ENCODE results near the gene ANKRD66. TPM values are rescaled to one million over a fixed set of nuclear protein-coding genes. Genes with fewer than 3 reads are reported as not detected.
"Not testable (repeated sequence)": the region's sequence is repeated elsewhere in the genome, so short reads cannot be mapped to it uniquely, and the experiment has no call there.

The ANKRD66 gene
- total RNA-seq, 4 donors from 2014 or later: 2.3 TPM; not detected in 3

DNA sequence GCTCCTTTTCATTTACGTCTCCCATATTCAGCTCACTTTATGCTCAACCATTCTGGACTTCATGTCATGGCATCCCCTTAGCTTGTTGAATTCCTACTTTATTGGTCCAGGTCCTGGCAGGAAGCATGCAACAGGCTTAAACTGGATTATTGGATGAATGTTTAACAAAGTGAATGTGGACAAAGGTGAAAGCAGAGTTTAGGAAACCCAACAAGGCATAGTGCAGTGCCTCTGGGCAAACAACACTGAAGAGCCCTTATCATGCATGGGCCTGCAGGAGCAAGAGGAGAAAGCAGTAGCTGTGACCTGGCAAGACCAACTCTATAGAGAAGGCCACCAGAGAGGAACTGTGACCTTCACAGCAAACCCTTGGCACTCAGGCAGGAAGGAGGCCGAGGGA is 5.3 kb upstream of the ANKRD66 start:
- no peak for DNase-seq
- H3K27ac ChIP-seq: no peak overlapping the region
- intact Hi-C loops (cut with DNase I; ENCODE audit: low total_unique reads): no loop called here
- no peaks in the 10 kb centered on the region for H3K27me3 ChIP-seq
- no peaks in the 10 kb centered on the region for H3K36me3 ChIP-seq
- H3K9me3 ChIP-seq: no peaks in the 10 kb centered on the region
- H3K4me3 ChIP-seq: no peak overlapping the region
- TF ChIP-seq, protein P1, sequence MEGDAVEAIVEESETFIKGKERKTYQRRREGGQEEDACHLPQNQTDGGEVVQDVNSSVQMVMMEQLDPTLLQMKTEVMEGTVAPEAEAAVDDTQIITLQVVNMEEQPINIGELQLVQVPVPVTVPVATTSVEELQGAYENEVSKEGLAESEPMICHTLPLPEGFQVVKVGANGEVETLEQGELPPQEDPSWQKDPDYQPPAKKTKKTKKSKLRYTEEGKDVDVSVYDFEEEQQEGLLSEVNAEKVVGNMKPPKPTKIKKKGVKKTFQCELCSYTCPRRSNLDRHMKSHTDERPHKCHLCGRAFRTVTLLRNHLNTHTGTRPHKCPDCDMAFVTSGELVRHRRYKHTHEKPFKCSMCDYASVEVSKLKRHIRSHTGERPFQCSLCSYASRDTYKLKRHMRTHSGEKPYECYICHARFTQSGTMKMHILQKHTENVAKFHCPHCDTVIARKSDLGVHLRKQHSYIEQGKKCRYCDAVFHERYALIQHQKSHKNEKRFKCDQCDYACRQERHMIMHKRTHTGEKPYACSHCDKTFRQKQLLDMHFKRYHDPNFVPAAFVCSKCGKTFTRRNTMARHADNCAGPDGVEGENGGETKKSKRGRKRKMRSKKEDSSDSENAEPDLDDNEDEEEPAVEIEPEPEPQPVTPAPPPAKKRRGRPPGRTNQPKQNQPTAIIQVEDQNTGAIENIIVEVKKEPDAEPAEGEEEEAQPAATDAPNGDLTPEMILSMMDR (IDR thresholded peaks at IDR 0.05): no peak
- H3K4me1 ChIP-seq: no peaks in the 10 kb centered on the region

DNA sequence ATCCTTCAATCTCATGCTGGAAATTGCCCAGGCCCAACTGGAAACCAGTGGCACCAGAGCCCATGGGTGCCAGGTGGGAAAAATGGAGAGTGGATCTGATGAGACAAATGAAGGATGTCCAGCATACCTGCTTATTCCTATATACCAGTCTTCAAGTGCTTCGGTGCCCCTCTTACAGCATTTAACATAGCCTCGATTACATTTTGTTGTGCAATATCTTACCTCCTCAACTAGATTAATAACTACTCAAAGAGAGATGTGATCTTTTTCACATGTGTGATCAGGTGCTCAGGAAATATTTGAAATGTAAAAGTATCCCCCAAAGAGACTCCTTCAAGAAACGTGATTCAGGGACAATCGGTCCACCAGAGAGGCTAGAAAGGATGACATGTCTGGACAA is 4.8 kb upstream of the ANKRD66 start:
- no peaks in the 10 kb centered on the region for H3K4me1 ChIP-seq
- no peak overlapping the region for H3K27ac ChIP-seq
- no peaks in the 10 kb centered on the region for H3K27me3 ChIP-seq
- no peaks in the 10 kb centered on the region for H3K9me3 ChIP-seq
- intact Hi-C loops (cut with DNase I; ENCODE audit: low total_unique reads): no loop called here
- TF ChIP-seq, protein P1 (IDR thresholded peaks at IDR 0.05): no peak
- no peak overlapping the region for H3K4me3 ChIP-seq
- DNase-seq: no peak
- H3K36me3 ChIP-seq: no peaks in the 10 kb centered on the region

DNA sequence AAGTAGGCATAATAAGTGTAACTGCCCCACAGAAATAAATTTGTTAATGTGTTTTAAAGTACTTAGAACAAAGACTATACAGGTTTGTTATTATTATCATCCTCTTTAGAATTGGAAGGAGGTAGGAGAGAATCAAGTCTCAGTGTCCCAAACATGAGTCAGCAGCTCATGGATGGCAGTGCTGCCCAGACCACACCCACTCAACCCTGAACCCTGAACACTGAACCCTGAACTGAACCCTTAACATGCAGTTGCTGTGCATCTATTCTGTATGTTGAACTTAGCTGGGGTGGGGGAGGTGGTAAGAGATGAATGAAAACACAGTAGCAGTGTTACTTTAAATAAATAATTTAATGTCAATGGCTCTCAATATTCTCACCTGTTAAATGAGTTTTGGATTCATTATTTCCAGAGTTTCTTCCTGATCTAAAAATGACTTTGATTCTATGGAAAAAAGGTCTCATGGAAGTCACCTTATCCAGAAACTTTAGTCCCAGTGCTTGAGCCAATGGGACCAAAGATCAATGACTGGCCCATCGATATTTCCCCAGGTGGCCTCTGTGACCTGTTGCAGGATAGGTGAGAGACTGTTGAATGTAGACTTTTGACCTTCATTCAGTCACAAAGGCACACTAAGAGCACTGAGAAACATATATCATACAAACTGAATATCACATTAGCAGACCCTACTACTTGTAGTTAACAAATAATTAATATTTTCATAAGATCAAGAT is 3.1 kb upstream of the ANKRD66 start:
- Histone ChIP-seq H3K27me3 (no peaks in the 10 kb centered on the region), H3K27ac (no peak overlapping the region), H3K9me3 (no peaks in the 10 kb centered on the region), H3K4me3 (no peak overlapping the region), H3K36me3 (no peaks in the 10 kb centered on the region), H3K4me1 (no peaks in the 10 kb centered on the region)
- no peak for DNase-seq
- intact Hi-C loops (cut with DNase I; ENCODE audit: low total_unique reads): no loop called here
- no peak for TF ChIP-seq POLR2A (IDR thresholded peaks at IDR 0.05)
- TF ChIP-seq, protein P1 (IDR thresholded peaks at IDR 0.05): no peak

DNA sequence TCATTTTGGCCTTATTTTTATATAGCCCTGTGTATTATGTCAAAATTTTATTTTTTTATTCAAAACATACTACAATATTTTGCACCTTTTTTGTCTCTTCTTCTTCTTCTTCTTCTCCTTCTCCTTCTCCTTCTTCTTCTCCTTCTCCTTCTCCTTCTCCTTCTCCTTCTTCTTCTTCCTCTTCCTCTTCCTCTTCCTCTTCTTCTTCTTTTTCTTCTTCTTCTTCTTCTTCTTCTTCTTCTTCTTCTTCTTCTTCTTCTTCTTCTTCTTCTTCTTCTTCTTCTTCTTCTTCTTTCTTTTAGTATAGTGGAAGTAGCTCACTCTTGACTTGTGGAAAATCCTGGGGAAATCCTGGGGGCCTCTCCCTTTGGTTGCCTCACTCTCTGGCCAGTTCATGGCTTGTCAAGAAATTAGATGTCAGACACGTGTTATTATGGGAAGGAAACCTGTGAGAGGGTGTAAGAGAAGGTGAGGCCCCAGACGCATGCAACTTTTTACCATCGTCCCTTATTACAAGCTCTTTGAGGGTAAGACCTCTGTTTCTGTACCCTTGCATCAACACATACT is 2.5 kb upstream of the ANKRD66 start:
- not testable (repeated sequence) for DNase-seq

DNA sequence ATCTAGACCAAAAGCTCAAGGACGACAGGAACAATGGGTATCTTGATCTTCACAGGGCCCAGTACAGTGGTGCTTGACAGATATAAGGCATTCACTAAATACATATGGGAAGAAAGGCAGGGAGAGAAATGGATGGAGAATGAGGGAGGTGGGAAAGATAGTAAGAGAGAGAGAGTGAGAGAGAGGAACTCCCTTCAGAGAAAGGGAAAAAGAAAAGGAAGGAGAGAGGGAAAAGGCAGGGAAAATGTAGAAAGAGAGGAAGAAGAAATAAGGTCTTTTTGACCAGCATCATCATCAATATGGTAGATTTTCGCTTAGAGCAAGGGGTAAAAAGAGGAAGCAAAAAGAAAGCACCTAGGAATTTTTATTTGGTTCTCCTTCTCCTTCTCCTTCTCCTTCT is 760 bp upstream of the ANKRD66 start:
- H3K4me3 ChIP-seq: no peak overlapping the region
- intact Hi-C loops (cut with DNase I; ENCODE audit: low total_unique reads): no loop called here
- H3K4me1 ChIP-seq: no peaks in the 10 kb centered on the region
- DNase-seq: no peak
- no peaks in the 10 kb centered on the region for H3K27me3 ChIP-seq
- TF ChIP-seq, protein P1 (IDR thresholded peaks at IDR 0.05): no peak
- TF ChIP-seq POLR2A (IDR thresholded peaks at IDR 0.05): no peak
- H3K27ac ChIP-seq: no peak overlapping the region
- H3K36me3 ChIP-seq: no peaks in the 10 kb centered on the region
- no peaks in the 10 kb centered on the region for H3K9me3 ChIP-seq

More for the DNA sequence above, 2.5 kb upstream of the ANKRD66 start:
- H3K27me3 ChIP-seq; H3K27ac ChIP-seq; H3K9me3 ChIP-seq; intact Hi-C loops (cut with DNase I; ENCODE audit: low total_unique reads); H3K4me1 ChIP-seq; H3K4me3 ChIP-seq; H3K36me3 ChIP-seq: not testable (repeated sequence)

All from uterus (tissue), 4 donors.